Endothelial cell of umbilical vein (primary cell): ENCODE data around the gene WDR77.

Experiments used
- EZH2 ChIP-seq: IDR thresholded peaks from 2 replicates; pipeline ENCODE4 v1.6.1; 2012; ENCODE audit warnings: borderline replicate concordance, low read depth, mild to moderate bottlenecking, moderate library complexity, low read length, inconsistent platforms; ENCODE audit not compliant: severe bottlenecking
- FOS ChIP-seq: IDR thresholded peaks from 2 replicates; pipeline ENCODE4 v1.6.1; 2011; ENCODE audit warnings: mild to moderate bottlenecking, low read length, moderate library complexity, borderline replicate concordance; ENCODE audit not compliant: insufficient read depth
- GATA2 ChIP-seq: IDR thresholded peaks from 2 replicates; pipeline ENCODE4 v1.7.0; 2011; ENCODE audit warnings: low read depth, mild to moderate bottlenecking, moderate library complexity, mixed read lengths, low read length; ENCODE audit not compliant: insufficient read length, insufficient read depth
- MYC ChIP-seq: IDR thresholded peaks from one replicate; pipeline ENCODE4 v1.6.1; 2011; ENCODE audit warnings: mild to moderate bottlenecking, low read depth, low read length
- POLR2A ChIP-seq: IDR thresholded peaks from 2 replicates; pipeline ENCODE4 v1.6.1; 2012; ENCODE audit warnings: low read depth, mild to moderate bottlenecking, control low read depth, low read length
- POLR2AphosphoS5 ChIP-seq: IDR thresholded peaks from 2 replicates; pipeline ENCODE4 v1.6.1; 2012; ENCODE audit warnings: low read depth, mild to moderate bottlenecking, control low read depth, low read length, moderate library complexity; ENCODE audit not compliant: insufficient read depth
- TF ChIP-seq, protein P1 (sequence below), 2 donors: IDR thresholded peaks; 1 replicate in 1 of 2; 2 replicates in 1 of 2; pipeline ENCODE4 v1.5.1; 2011; ENCODE audit warnings: low read length in 2 of 2, mild to moderate bottlenecking in 2 of 2, moderate library complexity in 2 of 2, control low read depth in 1 of 2, inconsistent platforms in 1 of 2, low read depth in 1 of 2; ENCODE audit not compliant: insufficient read depth in 1 of 2; ENCODE audit errors: extremely low read depth in 1 of 2
- TF ChIP-seq, protein P2 (sequence below): IDR thresholded peaks from 2 replicates; pipeline ENCODE4 v1.6.1; 2011; ENCODE audit not compliant: insufficient read depth, insufficient read length

DNA sequence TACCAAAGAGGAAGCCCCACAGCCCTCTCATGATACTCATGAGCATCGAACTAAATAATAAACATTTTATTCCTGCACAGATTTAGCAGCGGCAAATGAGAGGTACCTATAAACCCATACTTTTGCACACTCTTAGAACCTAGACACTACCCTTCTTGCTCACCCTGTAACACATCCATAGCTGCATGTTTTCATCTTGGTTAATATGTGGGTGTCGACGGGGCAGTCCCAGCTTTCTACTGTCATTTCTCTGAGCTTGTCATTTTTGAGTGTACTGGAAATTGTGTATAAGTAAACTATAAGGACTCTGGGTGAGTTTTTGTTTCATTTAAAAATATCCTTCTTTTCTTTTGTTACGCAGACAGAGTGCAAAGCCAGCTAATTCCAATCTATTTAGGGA is 47.0 kb downstream of the WDR77 start:
- TF ChIP-seq MYC, result no peak
- TF ChIP-seq, protein P1, sequence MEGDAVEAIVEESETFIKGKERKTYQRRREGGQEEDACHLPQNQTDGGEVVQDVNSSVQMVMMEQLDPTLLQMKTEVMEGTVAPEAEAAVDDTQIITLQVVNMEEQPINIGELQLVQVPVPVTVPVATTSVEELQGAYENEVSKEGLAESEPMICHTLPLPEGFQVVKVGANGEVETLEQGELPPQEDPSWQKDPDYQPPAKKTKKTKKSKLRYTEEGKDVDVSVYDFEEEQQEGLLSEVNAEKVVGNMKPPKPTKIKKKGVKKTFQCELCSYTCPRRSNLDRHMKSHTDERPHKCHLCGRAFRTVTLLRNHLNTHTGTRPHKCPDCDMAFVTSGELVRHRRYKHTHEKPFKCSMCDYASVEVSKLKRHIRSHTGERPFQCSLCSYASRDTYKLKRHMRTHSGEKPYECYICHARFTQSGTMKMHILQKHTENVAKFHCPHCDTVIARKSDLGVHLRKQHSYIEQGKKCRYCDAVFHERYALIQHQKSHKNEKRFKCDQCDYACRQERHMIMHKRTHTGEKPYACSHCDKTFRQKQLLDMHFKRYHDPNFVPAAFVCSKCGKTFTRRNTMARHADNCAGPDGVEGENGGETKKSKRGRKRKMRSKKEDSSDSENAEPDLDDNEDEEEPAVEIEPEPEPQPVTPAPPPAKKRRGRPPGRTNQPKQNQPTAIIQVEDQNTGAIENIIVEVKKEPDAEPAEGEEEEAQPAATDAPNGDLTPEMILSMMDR (IDR thresholded peaks at IDR 0.05; ENCODE audit: extremely low read depth in 1 of 2, insufficient read depth in 1 of 2, low read depth in 1 of 2, low read length in 2 of 2), result no peak
- no peak for TF ChIP-seq POLR2AphosphoS5
- TF ChIP-seq FOS, result no peak
- TF ChIP-seq EZH2, result no peak
- TF ChIP-seq, protein P2, sequence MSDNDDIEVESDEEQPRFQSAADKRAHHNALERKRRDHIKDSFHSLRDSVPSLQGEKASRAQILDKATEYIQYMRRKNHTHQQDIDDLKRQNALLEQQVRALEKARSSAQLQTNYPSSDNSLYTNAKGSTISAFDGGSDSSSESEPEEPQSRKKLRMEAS, result no peak
- no peak for TF ChIP-seq GATA2
- TF ChIP-seq POLR2A, result no peak
